Measurements from ENCODE around the gene PDE4B. TPM values are rescaled to one million over a fixed set of nuclear protein-coding genes. Genes with fewer than 3 reads are reported as not detected.

Gene PDE4B
- total RNA-seq, 1 experiment from 2014 or later: not detected

DNA sequence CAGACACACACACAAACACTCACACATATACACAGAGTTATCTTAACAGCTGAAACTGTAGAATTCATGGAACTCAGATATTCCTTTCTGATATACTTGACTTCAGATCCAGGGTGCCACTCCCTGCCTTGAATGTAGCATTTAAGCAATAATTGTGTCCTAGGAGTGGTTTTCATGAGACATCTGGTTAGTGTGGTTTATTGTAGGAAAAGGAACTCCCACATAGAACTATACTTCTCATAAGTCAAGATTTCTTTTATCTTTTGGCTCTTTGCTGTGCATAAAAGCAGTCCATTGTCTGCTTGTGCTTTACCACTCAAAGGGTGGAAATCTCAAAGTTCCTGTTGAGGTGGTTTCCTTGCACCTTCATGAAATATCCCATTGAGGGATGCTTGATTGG is 468.7 kb downstream of the PDE4B start:
- intact Hi-C loops (cut with micrococcal nuclease; ENCODE audit: unreplicated experiment): no loop called here
- Histone ChIP-seq H3K4me1 (no peaks in the 10 kb centered on the region), H3K36me3 (ENCODE audit: control insufficient read depth, insufficient read depth, low read length) (no peaks in the 10 kb centered on the region), H3K9me3 (no peaks in the 10 kb centered on the region), H3K27me3 (replicated peaks; ENCODE audit: control insufficient read depth, insufficient read depth, low read length) (no peaks in the 10 kb centered on the region), H3K4me3 (ENCODE audit: low read depth, low read length) (no peak overlapping the region)
- Mint-ChIP-seq H3K36me3 (ENCODE audit: insufficient read depth, unreplicated experiment) (no peaks in the 10 kb centered on the region), H3K4me1 (ENCODE audit: low read depth, unreplicated experiment) (no peaks in the 10 kb centered on the region), H3K9me3 (ENCODE audit: unreplicated experiment) (no peaks in the 10 kb centered on the region), H3K4me3 (ENCODE audit: unreplicated experiment) (no peak overlapping the region), H3K27ac (ENCODE audit: unreplicated experiment) (no peak overlapping the region), H3K27me3 (ENCODE audit: insufficient read depth, unreplicated experiment) (peaks cover 10% of the 10 kb centered on the region)
- POLR2A ChIA-PET: no interaction called here
- no peak for TF ChIP-seq CTCF (IDR thresholded peaks at IDR 0.05; ENCODE audit: insufficient read depth in 1 of 2, low read depth in 1 of 2, low read length in 1 of 2, severe bottlenecking in 1 of 2, unreplicated experiment in 1 of 2)
- no peak for DNase-seq
- BruUV-seq (replicated peaks): no TSS peak
- CTCF ChIA-PET: no interaction called here

DNA sequence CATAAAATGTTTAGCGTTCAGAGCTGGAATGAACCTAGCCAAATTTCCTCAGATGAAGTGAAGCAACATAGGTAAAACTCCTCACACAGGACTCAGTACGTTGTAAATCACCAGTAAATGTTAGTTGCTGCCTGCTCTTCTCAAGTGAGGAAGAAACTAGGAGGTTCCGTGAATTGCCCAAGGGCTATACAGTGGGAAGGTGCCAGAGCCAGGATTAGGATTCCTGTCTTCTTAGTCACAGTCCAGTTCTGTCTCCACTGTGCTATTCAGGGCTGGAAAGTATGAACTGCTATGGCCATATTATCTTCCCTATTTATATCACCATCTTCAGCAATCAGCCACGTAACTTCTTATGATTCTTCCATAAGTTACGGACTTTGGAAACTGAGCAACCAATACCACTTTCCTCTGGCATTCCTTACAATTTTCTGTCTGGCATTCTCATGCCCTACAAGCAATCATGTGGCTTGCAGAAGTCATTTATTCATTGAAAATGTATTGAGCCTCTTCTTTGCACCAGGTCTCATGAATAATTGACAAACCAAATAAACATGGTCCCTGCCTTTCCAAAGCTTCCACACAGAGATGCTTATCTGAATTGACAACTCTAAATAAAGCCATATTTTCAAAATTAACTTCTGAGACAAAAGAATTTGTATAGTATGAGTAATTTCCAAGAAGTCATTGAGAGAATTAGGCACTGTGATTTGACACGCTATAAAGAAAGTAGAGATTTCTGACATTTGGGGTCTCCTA is 469.7 kb downstream of the PDE4B start:
- Mint-ChIP-seq H3K4me1 (ENCODE audit: low read depth, unreplicated experiment) (no peaks in the 10 kb centered on the region), H3K4me3 (ENCODE audit: unreplicated experiment) (no peak overlapping the region), H3K27ac (ENCODE audit: unreplicated experiment) (no peak overlapping the region), H3K36me3 (ENCODE audit: insufficient read depth, unreplicated experiment) (no peaks in the 10 kb centered on the region), H3K9me3 (ENCODE audit: unreplicated experiment) (no peaks in the 10 kb centered on the region), H3K27me3 (ENCODE audit: insufficient read depth, unreplicated experiment) (peaks cover 10% of the 10 kb centered on the region)
- BruUV-seq (replicated peaks): no TSS peak
- POLR2A ChIA-PET: no interaction called here
- DNase-seq: no peak
- Histone ChIP-seq H3K27me3 (replicated peaks; ENCODE audit: control insufficient read depth, insufficient read depth, low read length) (no peaks in the 10 kb centered on the region), H3K4me1 (no peaks in the 10 kb centered on the region), H3K36me3 (ENCODE audit: control insufficient read depth, insufficient read depth, low read length) (no peaks in the 10 kb centered on the region), H3K9me3 (no peaks in the 10 kb centered on the region), H3K4me3 (ENCODE audit: low read depth, low read length) (no peak overlapping the region)
- intact Hi-C loops (cut with micrococcal nuclease; ENCODE audit: unreplicated experiment): no loop called here
- CTCF ChIA-PET: no interaction called here
- TF ChIP-seq CTCF (IDR thresholded peaks at IDR 0.05; ENCODE audit: insufficient read depth in 1 of 2, low read depth in 1 of 2, low read length in 1 of 2, severe bottlenecking in 1 of 2, unreplicated experiment in 1 of 2): no peak

DNA sequence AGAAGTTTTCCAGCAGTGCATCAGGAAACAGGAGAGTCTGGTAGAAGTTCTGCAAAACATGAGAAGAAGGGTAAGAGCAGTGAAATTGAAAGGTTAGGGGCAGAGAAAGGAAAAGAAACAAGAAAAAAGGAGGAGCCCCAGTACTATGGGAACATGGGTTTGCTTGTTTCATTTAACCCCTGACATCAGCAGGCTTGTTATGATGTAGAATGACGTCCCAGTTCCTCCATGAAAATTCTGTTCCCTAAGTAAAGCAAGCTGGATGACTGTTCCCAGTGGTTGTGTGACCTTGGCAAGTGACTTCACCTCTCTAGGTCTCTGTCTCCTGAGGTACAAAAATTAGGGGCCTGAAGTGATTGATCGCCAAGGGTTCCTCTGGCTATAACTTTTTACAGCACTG is 472.6 kb downstream of the PDE4B start:
- Mint-ChIP-seq H3K9me3 (ENCODE audit: unreplicated experiment) (no peaks in the 10 kb centered on the region), H3K27ac (ENCODE audit: unreplicated experiment) (no peak overlapping the region), H3K4me1 (ENCODE audit: low read depth, unreplicated experiment) (no peaks in the 10 kb centered on the region), H3K4me3 (ENCODE audit: unreplicated experiment) (no peak overlapping the region), H3K36me3 (ENCODE audit: insufficient read depth, unreplicated experiment) (no peaks in the 10 kb centered on the region), H3K27me3 (ENCODE audit: insufficient read depth, unreplicated experiment) (peaks cover 8% of the 10 kb centered on the region)
- CTCF ChIA-PET: no interaction called here
- Histone ChIP-seq H3K4me1 (no peaks in the 10 kb centered on the region), H3K4me3 (ENCODE audit: low read depth, low read length) (no peak overlapping the region), H3K27me3 (replicated peaks; ENCODE audit: control insufficient read depth, insufficient read depth, low read length) (no peaks in the 10 kb centered on the region), H3K9me3 (no peaks in the 10 kb centered on the region), H3K36me3 (ENCODE audit: control insufficient read depth, insufficient read depth, low read length) (no peaks in the 10 kb centered on the region)
- intact Hi-C loops (cut with micrococcal nuclease; ENCODE audit: unreplicated experiment): no loop called here
- no TSS peak for BruUV-seq (replicated peaks)
- POLR2A ChIA-PET: no interaction called here
- no peak for DNase-seq
- TF ChIP-seq CTCF (IDR thresholded peaks at IDR 0.05; ENCODE audit: insufficient read depth in 1 of 2, low read depth in 1 of 2, low read length in 1 of 2, severe bottlenecking in 1 of 2, unreplicated experiment in 1 of 2): no peak
